DND-41 (cell line): ENCODE data around the gene DUSP12.

Experiments
- ATAC-seq: fragments of 200-7000 bp; cut with Tn5 transposase; 3 replicates; pipeline ENCODE4 v1.9.1; 2021; ENCODE audit warnings: low read depth; ENCODE audit not compliant: insufficient read depth
- DNase-seq: peaks from one replicate; pipeline ENCODE4 v3.0.0-alpha.2; 2020
- H2AFZ ChIP-seq: 2 replicates; pipeline ENCODE4 v1.6.0; 2012; ENCODE audit warnings: low read depth, low read length
- H3K27ac ChIP-seq: 2 replicates; pipeline ENCODE4 v1.5.1; 2012; ENCODE audit warnings: low read length, inconsistent platforms
- H3K27me3 ChIP-seq: fragments of 200-600 bp; sonication (generic); 2 replicates; pipeline ENCODE4 v1.6.0; 2012; ENCODE audit warnings: low read length, mild to moderate bottlenecking, inconsistent platforms; ENCODE audit not compliant: insufficient read depth, poor library complexity
- H3K36me3 ChIP-seq: 2 replicates; pipeline ENCODE4 v1.5.1; 2012; ENCODE audit warnings: low read length, inconsistent platforms; ENCODE audit not compliant: insufficient read depth
- H3K4me1 ChIP-seq: 2 replicates; pipeline ENCODE4 v1.5.1; 2012; ENCODE audit warnings: mild to moderate bottlenecking, low read length; ENCODE audit not compliant: insufficient read depth
- H3K4me2 ChIP-seq: 2 replicates; pipeline ENCODE4 v1.6.0; 2012; ENCODE audit warnings: mild to moderate bottlenecking, moderate library complexity, low read length, inconsistent platforms; ENCODE audit not compliant: insufficient read depth
- H3K4me3 ChIP-seq, 2 experiments: fragments of 200-600 bp in 1 of 2; shearing (Covaris generic) in 1 of 2; 2 replicates each; pipeline ENCODE4 v1.5.1; 2012 to 2016; ENCODE audit warnings: inconsistent platforms in 2 of 2, low read length in 2 of 2, mild to moderate bottlenecking in 2 of 2, low read depth in 1 of 2, moderate library complexity in 1 of 2
- H3K79me2 ChIP-seq: 2 replicates; pipeline ENCODE4 v1.6.0; 2012; ENCODE audit warnings: low read length, inconsistent platforms; ENCODE audit not compliant: insufficient read depth
- H3K9ac ChIP-seq: 2 replicates; pipeline ENCODE4 v1.6.0; 2012; ENCODE audit warnings: low read depth, mild to moderate bottlenecking, inconsistent platforms, low read length, moderate library complexity
- H3K9me3 ChIP-seq: 2 replicates; pipeline ENCODE4 v1.5.1; 2012; ENCODE audit warnings: low read length, moderate library complexity, mild to moderate bottlenecking, inconsistent platforms; ENCODE audit not compliant: insufficient read depth, severe bottlenecking
- H4K20me1 ChIP-seq: 2 replicates; pipeline ENCODE4 v1.6.0; 2012; ENCODE audit warnings: low read length; ENCODE audit not compliant: insufficient read depth
- EZH2 ChIP-seq: IDR thresholded peaks from 3 replicates; pipeline ENCODE4 v1.6.1; 2012; ENCODE audit warnings: borderline replicate concordance, low read depth, mild to moderate bottlenecking, moderate library complexity, low read length, inconsistent platforms; ENCODE audit not compliant: severe bottlenecking
- TF ChIP-seq, protein P1 (sequence below): IDR thresholded peaks from 2 replicates; pipeline ENCODE4 v1.5.1; 2012; ENCODE audit warnings: borderline replicate concordance, low read length, moderate library complexity, mild to moderate bottlenecking; ENCODE audit not compliant: poor library complexity, severe bottlenecking; ENCODE audit errors: extremely low read depth

Gene DUSP12

DNA sequence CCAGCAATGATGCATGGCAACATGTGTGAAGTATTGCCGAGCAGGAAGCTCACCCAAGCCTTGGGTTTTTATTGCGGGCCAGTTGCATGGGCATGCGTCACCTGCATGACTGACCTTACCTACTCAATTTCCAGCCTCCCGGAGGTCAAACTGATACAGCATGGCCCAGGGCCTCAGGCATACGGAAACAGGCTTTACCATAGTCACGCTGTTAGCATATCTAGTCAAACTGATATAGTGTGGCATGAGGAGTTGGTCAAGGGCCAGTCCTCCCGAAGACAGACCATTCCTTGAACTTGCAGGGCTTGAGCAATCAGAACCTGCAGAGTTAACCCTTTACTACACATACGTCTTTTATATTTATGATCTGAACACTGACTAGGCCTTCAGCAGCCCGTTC is 6.4 kb upstream of the DUSP12 start:
- TF ChIP-seq, protein P1, sequence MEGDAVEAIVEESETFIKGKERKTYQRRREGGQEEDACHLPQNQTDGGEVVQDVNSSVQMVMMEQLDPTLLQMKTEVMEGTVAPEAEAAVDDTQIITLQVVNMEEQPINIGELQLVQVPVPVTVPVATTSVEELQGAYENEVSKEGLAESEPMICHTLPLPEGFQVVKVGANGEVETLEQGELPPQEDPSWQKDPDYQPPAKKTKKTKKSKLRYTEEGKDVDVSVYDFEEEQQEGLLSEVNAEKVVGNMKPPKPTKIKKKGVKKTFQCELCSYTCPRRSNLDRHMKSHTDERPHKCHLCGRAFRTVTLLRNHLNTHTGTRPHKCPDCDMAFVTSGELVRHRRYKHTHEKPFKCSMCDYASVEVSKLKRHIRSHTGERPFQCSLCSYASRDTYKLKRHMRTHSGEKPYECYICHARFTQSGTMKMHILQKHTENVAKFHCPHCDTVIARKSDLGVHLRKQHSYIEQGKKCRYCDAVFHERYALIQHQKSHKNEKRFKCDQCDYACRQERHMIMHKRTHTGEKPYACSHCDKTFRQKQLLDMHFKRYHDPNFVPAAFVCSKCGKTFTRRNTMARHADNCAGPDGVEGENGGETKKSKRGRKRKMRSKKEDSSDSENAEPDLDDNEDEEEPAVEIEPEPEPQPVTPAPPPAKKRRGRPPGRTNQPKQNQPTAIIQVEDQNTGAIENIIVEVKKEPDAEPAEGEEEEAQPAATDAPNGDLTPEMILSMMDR = no peak
- no peak for TF ChIP-seq EZH2
- no peak overlapping the region for H3K4me3 ChIP-seq
- H3K27me3 ChIP-seq = peaks cover 7% of the 10 kb centered on the region
- H4K20me1 ChIP-seq = no peaks in the 10 kb centered on the region
- H2AFZ ChIP-seq = no peak overlapping the region
- no peak overlapping the region for H3K4me2 ChIP-seq
- no peaks in the 10 kb centered on the region for H3K79me2 ChIP-seq
- ATAC-seq (no peak), DNase-seq (no peak)
- peaks cover 11% of the 10 kb centered on the region for H3K4me1 ChIP-seq
- H3K9me3 ChIP-seq = no peaks in the 10 kb centered on the region
- no peaks in the 10 kb centered on the region for H3K36me3 ChIP-seq
- no peak overlapping the region for H3K9ac ChIP-seq
- H3K27ac ChIP-seq = no peak overlapping the region

DNA sequence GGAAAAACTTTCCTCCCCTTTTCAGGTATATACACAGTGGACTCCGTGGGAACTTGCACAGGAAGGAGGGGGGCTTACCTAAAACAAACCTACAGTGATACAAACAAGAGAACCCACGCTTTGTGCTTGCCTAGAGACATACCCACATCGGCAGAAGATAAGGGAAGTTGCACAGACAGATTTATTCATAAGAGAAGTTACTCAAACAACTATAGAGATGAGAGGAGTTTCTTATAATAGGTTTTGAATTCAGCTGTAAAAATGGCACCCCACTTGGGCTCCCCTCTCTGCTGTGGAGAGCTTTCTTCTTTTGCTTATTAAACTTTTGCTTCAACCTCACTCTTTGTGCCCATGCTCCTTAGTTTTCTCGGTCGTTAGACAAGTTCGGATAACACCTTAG is 1.8 kb upstream of the DUSP12 start:
- Histone ChIP-seq H3K27me3 (no peaks in the 10 kb centered on the region), H3K27ac (no peak overlapping the region), H3K79me2 (peaks cover 35% of the 10 kb centered on the region), H3K4me2 (no peak overlapping the region), H3K9ac (no peak overlapping the region), H3K9me3 (no peaks in the 10 kb centered on the region), H3K36me3 (peaks cover 22% of the 10 kb centered on the region), H4K20me1 (peaks cover 3% of the 10 kb centered on the region; the same call in 1 of the 2 replicates), H3K4me1 (peaks cover 31% of the 10 kb centered on the region), H3K4me3 (no peak overlapping the region), H2AFZ (no peak overlapping the region)
- DNase-seq (no peak), ATAC-seq (no peak)
- TF ChIP-seq EZH2 = no peak
- TF ChIP-seq, protein P1 = no peak

DNA sequence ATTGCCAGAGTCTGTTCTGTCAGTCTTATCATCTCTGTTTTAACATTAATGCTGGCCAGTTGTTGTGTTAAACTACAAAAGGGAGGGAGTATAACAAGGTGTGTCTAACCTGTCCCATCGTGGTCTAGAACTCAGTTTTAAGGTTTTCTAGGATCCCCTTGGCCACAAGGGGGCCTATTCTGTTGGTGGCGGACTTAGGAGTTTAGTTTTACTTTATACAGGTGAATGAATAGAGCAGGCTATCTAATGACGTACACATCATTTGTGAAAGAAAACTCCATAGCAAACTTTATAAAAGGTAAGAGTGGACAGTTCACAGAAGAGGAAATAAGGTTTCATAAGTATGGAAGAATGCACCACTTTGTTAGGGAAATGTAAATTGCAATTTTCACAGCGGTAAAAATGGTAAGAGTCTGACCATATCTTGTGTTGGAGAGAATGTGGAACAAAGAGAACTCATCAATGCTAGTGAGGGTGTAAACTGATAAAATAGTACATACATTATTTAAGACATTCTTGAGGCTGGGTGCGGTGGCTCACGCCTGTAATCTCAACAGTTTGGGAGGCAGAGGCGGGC is 14.0 kb downstream of the DUSP12 start:
- Histone ChIP-seq H3K9ac (no peak overlapping the region), H3K36me3 (peaks cover 5% of the 10 kb centered on the region), H3K27ac (no peak overlapping the region), H3K4me2 (no peak overlapping the region), H2AFZ (no peak overlapping the region), H4K20me1 (no peaks in the 10 kb centered on the region), H3K79me2 (peaks cover 28% of the 10 kb centered on the region), H3K4me1 (peaks cover 32% of the 10 kb centered on the region), H3K9me3 (no peaks in the 10 kb centered on the region), H3K4me3 (no peak overlapping the region), H3K27me3 (no peaks in the 10 kb centered on the region)
- DNase-seq (peak; percentile 23), ATAC-seq (no peak)
- TF ChIP-seq, protein P1 = peak; percentile 69
- no peak for TF ChIP-seq EZH2
